HG03342 (cell line): Measurements from ENCODE around the gene ZFP69.
A peak's percentile ranks its signal among the peaks of the same experiment; 100 is the strongest.

Source experiments
- ATAC-seq: cut with Tn5 transposase; IDR thresholded peaks from one replicate; pipeline ENCODE4 v1.9.1; 2021; ENCODE audit warnings: mild to moderate bottlenecking, moderate library complexity; ENCODE audit not compliant: unreplicated experiment

The ZFP69 gene

GRCh38 chr1:40507973-40508372, 30.9 kb downstream of the ZFP69 start:
- no peak for ATAC-seq

GRCh38 chr1:40508375-40509341, 31.6 kb downstream of the ZFP69 start, which contains the start of gene EXO5:
Gene EXO5 (plus strand): TSS chr1:40508767. CDS start chr1:40514545, 5,778 bp downstream.
- ATAC-seq = peak; percentile 80

GRCh38 chr1:40519517-40519916, 42.4 kb downstream of the ZFP69 start:
- no peak for ATAC-seq

- ATAC-seq = no peak
Measured at GRCh38 chr1:40530735-40531380, 53.8 kb downstream of the ZFP69 start.

GRCh38 chr1:40531381-40532061, 54.4 kb downstream of the ZFP69 start, which contains the start of gene ZNF684:
Gene ZNF684 (plus strand): TSS chr1:40531637. CDS start chr1:40533167, 1,530 bp downstream.
- ATAC-seq = peak; percentile 94

- ATAC-seq = no peak
Measured at GRCh38 chr1:40532062-40532389, 54.9 kb downstream of the ZFP69 start.

- no peak for ATAC-seq
Measured at GRCh38 chr1:40532844-40533424, 55.8 kb downstream of the ZFP69 start.

- no peak for ATAC-seq
Measured at GRCh38 chr1:40534589-40534988, 57.5 kb downstream of the ZFP69 start.

- ATAC-seq = no peak
Measured at GRCh38 chr1:40535732-40536131, 58.6 kb downstream of the ZFP69 start.

- no peak for ATAC-seq
Measured at GRCh38 chr1:40539338-40539737, 62.2 kb downstream of the ZFP69 start.
